UCSD-AML1 (cell line): Measurements from ENCODE around the gene RBM18.

Experiments
- DNase-seq: peaks from one replicate; lab custom pipeline; 2025; ENCODE audit not compliant: unreplicated experiment; lab: John Stamatoyannopoulos, UW

The RBM18 gene

GRCh38 chr9:122206118-122207046 lies 58.3 kb downstream of the RBM18 start:
- no peak for DNase-seq

- no peak for DNase-seq
Observed at GRCh38 chr9:122205176-122205575, 59.5 kb downstream of the RBM18 start.

DNA sequence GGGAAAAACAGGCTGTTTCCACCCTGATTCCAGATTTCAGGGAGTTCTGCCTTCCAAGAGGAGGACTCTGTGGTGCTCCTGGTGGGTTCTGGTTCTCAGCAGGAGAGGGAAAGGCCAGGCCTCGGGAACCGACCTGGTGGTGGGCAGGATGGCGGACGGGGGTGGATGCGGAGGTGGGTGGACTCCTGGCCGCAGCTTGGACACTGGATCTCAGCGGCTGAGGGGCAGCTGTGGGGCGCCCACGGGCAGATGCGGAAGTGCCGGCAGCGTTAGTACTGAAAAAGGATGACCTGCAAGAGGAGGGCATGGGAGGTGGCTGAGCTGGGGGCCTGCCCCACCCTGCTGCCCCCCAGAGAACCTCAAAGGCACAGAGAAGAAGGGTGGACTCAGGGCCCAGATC lies 60.1 kb downstream of the RBM18 start:
- no peak for DNase-seq

DNA sequence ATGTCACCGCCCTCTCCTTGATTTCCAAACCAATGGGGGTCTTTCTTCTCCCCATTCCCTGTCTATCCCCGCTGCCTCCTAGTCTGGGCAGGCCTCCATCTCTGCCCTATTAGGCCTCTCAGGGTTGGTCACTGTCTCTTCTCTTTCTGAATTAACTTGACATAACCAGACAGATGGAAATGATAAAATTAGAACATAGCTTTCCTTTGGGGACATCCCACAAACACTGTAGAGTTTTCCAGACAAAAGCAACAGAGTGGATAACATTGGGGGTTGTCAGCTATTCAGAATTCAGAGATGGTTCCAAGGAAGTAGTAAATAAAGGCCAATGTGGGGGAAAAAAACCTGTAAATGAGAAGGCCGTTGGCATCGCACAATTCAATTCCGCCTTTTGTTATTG lies 60.6 kb downstream of the RBM18 start:
- DNase-seq, result no peak

DNA sequence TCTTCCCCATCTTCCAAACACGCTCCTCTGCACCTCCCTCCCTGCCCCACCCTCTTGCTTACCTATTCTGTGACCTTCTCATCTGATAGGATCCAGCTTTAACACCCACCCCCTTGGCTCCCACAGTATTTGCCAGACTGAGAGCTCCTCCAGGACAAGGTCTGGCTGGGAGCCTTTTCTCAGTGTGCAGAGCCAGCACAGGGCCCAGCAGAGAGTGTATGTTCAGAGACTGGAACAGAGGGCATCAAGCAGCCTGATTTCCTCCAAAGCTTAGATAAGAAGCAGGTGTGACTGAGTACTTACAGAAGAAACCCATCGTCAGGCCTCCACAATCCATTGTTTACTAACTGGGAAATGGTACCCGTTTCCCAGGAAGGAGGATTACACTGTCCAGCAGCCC lies 62.5 kb downstream of the RBM18 start:
- no peak for DNase-seq

- DNase-seq, result no peak
Observed at GRCh38 chr9:122201641-122202040, 63.0 kb downstream of the RBM18 start.

- peak; percentile 44 for DNase-seq
Observed at GRCh38 chr9:122200960-122201595, 63.6 kb downstream of the RBM18 start.

- no peak for DNase-seq
Observed at GRCh38 chr9:122197882-122198281, 66.8 kb downstream of the RBM18 start.

DNA sequence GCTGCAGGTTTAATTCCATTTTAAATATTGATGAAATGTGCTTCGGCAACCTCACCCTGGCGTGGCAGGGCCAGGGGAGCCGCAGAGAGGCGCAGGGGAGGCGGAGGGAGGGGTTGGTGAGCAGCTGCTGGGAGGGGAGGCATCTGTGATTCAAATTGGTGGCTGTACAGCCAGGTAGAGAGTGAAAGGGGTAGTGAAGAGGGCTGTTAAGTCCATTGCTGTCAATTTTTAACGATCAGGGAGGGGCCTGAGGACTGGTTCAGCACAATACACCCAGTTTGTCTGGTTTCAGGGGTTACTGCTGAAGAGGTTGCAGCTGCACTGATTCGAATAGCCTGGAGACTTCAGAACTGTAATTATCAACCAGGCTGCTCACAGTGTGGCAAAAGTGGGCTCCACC lies 67.2 kb downstream of the RBM18 start:
- no peak for DNase-seq

DNA sequence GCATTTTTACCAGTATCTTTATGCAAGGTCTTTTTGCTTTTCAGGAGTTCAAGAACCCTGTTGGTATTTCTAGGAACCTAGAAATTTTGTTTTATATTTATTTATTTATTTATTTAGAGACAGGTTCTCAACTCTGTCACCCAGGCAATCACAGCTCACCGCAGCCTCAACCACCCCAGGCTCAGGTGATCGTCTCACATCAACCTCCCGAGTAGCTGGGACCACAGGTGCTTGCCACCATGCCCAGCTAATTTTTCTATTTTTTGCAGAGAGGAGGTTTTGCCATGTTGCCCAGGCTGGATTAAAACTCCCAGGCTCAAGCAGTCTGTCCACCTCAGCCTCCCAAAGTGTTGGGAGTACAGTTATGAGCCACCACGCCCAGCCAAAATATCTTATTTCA lies 68.8 kb downstream of the RBM18 start:
- DNase-seq, result no peak

- DNase-seq, result no peak
Observed at GRCh38 chr9:122193651-122194050, 71.0 kb downstream of the RBM18 start.

DNA sequence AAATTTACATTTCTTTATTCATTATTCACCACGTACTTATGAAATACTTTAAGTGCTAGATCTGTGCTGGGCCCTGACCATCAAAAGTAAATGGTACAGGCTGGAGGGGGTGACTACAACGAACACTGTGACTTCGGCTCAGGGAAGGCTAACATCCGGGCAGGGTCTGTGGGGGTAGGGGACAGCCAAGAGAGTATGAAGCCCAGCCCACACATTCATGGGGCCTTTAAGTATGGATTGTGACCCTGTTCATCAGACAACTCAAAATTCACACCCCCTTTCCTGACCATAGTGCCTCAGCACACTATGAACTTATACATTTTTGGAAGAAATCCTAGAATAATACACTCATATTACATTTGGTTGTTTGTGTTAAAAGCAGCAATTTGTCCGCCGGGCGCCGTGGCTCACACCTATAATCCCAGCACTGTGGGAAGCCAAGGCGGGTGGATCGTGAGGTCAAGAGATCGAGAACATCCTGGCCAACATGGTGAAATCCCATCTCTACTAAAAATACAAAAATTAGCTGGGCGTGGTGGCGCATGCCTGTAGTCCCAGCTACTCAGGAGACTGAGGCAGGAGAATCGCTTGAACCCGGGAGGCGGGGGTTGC lies 71.6 kb downstream of the RBM18 start:
- DNase-seq, result no peak

DNA sequence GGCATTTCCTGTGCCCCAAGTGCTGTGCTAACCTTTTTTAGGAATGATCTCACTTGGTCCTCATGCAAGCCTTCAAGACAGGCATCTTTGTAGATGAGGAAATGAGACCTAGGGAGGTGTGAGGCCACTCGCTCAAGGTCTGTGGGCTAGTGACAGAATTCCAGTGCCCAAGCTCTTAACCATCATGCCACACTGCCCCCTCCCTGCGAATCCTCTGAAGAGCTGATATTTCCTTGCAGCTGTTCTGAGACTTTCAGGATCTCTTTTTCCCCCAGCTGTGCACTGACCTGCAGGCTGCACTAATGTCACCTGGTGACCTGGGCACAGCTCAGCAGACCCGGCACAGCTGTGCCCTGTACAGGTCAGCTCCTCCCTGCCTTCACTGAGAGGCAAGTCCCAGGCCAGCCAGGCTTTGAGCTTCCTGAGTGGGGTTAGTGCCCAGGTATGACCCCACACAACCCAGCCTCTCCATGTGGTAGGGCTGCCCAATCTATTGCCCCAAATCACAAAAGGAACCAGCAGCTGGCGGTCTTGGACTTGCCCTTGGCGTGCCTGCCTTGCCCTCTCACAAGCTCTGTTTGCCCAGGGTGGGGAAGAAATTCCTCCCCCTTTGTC lies 72.3 kb downstream of the RBM18 start:
- DNase-seq, result peak; percentile 31

- no peak for DNase-seq
Observed at GRCh38 chr9:122191584-122191983, 73.1 kb downstream of the RBM18 start.

GRCh38 chr9:122190597-122191381 lies 73.9 kb downstream of the RBM18 start:
- DNase-seq, result peak; percentile 40

- no peak for DNase-seq
Observed at GRCh38 chr9:122188369-122188768, 76.3 kb downstream of the RBM18 start.
